ENCODE measurements around the gene ZNF343. TPM values are rescaled to one million over a fixed set of nuclear protein-coding genes. Genes with fewer than 3 reads are reported as not detected.

Gene ZNF343
- polyA plus RNA-seq (2013, experiment 1 of 2), result 1.4 TPM
- polyA plus RNA-seq (2013, experiment 2 of 2), result 1.2 TPM

DNA sequence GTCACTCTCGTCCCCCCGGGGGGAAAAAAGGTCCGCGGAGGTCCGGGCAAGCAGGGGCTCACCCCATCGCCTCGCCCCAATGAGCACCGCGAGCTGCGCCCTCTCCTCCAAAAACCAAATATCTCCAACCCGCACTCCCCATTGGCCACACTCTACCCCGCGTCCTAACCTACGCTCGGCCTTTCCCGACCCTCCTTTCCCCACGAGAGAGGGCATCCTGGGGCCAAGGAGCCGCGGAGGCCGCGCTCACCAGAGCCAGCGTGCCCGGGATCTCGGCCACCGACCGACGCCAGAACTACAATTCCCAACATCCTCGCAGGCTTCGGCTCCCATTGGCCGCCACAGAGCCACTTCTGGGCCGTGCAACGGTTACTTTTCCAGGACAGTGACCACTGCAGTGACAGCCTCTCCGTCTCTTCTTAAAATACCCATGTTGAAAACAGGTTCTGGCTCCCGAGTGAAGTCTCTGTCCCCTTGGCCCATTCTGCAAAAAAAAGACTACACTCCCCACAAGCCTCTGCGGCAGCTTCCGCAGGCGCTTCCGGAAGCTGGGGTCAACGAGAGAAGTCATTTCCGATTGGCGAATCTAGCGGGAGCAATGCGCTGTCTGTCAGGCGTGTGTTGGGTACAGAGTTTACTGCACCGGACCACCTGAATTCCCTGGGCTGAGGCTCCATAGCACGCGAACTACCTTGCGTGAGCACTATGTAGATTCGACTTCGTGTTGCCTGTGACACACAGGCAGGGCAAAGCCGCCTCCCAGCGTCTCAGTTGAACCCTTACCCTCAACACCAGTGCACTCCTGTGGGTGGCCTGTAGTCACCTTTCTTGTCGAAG is at the start of gene ZNF343:
Gene ZNF343, minus strand, starts transcription at position 285 of the 837 bp plus-strand sequence. CDS start 15,020 bp downstream, outside the sequence.
- no peak within 1 kb of the TSS for H3K4ac ChIP-seq (ENCODE audit: low read depth, low read length)
- H3K4me2 ChIP-seq (ENCODE audit: low read length), result peak within 1 kb of the TSS; percentile 99
- no peak within 1 kb of the TSS for H2BK120ac ChIP-seq (ENCODE audit: low read depth, low read length)
- H3K56ac ChIP-seq (ENCODE audit: low read length), result peak within 1 kb of the TSS; percentile 96
- no peaks in the 10 kb centered on the region for H3K36me3 ChIP-seq (ENCODE audit: control insufficient read depth, insufficient read depth, low read length)
- peaks cover 1% of the 10 kb centered on the region for H3K79me1 ChIP-seq (ENCODE audit: low read length)
- peak within 1 kb of the TSS; percentile 33 for H3K18ac ChIP-seq (ENCODE audit: low read length)
- H4K8ac ChIP-seq (ENCODE audit: low read depth, low read length), result no peak within 1 kb of the TSS
- peaks cover 8% of the 10 kb centered on the region for H3K4me1 ChIP-seq (ENCODE audit: control insufficient read depth, low read depth, low read length)
- peak within 1 kb of the TSS; percentile 88 for H2BK5ac ChIP-seq (ENCODE audit: low read length)
- H3K9ac ChIP-seq (ENCODE audit: low read length), result peak within 1 kb of the TSS; percentile 82
- H2AK5ac ChIP-seq (ENCODE audit: low read length), result no peak within 1 kb of the TSS
- H3K23ac ChIP-seq (ENCODE audit: low read length), result no peak within 1 kb of the TSS
- no CpG with 5 or more reads among the region's 53 CpGs for WGBS (ENCODE audit: extremely low coverage, insufficient coverage, low lambda C conversion rate)
- no peak within 1 kb of the TSS for H2BK15ac ChIP-seq (replicated peaks; ENCODE audit: low read depth)
- peaks cover 4% of the 10 kb centered on the region for H3K27me3 ChIP-seq (ENCODE audit: insufficient read depth, low read length, poor library complexity)
- H3K27ac ChIP-seq (ENCODE audit: low read depth, low read length), result no peak within 1 kb of the TSS
- DNase-seq, result peak; percentile 91
- H3K4me3 ChIP-seq (ENCODE audit: low read length), result peak within 1 kb of the TSS; percentile 67
- H3K79me2 ChIP-seq (ENCODE audit: control insufficient read depth, insufficient read depth, low read length), result no peaks in the 10 kb centered on the region
- peak within 1 kb of the TSS; percentile 99 for H4K5ac ChIP-seq (ENCODE audit: low read length)

GRCh38 chr20:2557873-2558580 is 49.3 kb upstream of the ZNF343 start:
- Histone ChIP-seq H3K56ac (ENCODE audit: low read length) (no peak overlapping the region), H3K4me1 (ENCODE audit: control insufficient read depth, low read depth, low read length) (no peaks in the 10 kb centered on the region), H3K4me2 (ENCODE audit: low read length) (peak overlapping the region; percentile 27), H3K79me2 (ENCODE audit: control insufficient read depth, insufficient read depth, low read length) (no peaks in the 10 kb centered on the region), H3K4ac (ENCODE audit: low read depth, low read length) (no peak overlapping the region), H4K5ac (ENCODE audit: low read length) (no peak overlapping the region), H2BK120ac (ENCODE audit: low read depth, low read length) (no peak overlapping the region), H3K18ac (ENCODE audit: low read length) (no peak overlapping the region), H2BK15ac (replicated peaks; ENCODE audit: low read depth) (no peak overlapping the region), H4K8ac (ENCODE audit: low read depth, low read length) (no peak overlapping the region), H3K27me3 (ENCODE audit: insufficient read depth, low read length, poor library complexity) (peaks cover 26% of the 10 kb centered on the region), H3K36me3 (ENCODE audit: control insufficient read depth, insufficient read depth, low read length) (no peaks in the 10 kb centered on the region), H2AK5ac (ENCODE audit: low read length) (no peak overlapping the region), H3K27ac (ENCODE audit: low read depth, low read length) (no peak overlapping the region), H3K9ac (ENCODE audit: low read length) (no peak overlapping the region), H3K23ac (ENCODE audit: low read length) (no peak overlapping the region), H2BK5ac (ENCODE audit: low read length) (no peak overlapping the region), H3K79me1 (ENCODE audit: low read length) (no peaks in the 10 kb centered on the region), H3K4me3 (ENCODE audit: low read length) (no peak overlapping the region)
- DNase-seq, result no peak
- no CpG with 5 or more reads among the region's 22 CpGs for WGBS (ENCODE audit: extremely low coverage, insufficient coverage, low lambda C conversion rate)

- H4K8ac ChIP-seq (ENCODE audit: low read depth, low read length), result no peak overlapping the region
- no peak overlapping the region for H3K4ac ChIP-seq (ENCODE audit: low read depth, low read length)
- no peak overlapping the region for H3K56ac ChIP-seq (ENCODE audit: low read length)
- no peak overlapping the region for H4K5ac ChIP-seq (ENCODE audit: low read length)
- no peaks in the 10 kb centered on the region for H3K27me3 ChIP-seq (ENCODE audit: insufficient read depth, low read length, poor library complexity)
- no peak overlapping the region for H2AK5ac ChIP-seq (ENCODE audit: low read length)
- H3K4me3 ChIP-seq (ENCODE audit: low read length), result no peak overlapping the region
- H2BK120ac ChIP-seq (ENCODE audit: low read depth, low read length), result no peak overlapping the region
- no peaks in the 10 kb centered on the region for H3K79me1 ChIP-seq (ENCODE audit: low read length)
- WGBS (ENCODE audit: extremely low coverage, insufficient coverage, low lambda C conversion rate), result 100% methylated on average over 2 of the region's 2 CpGs
- no peak overlapping the region for H2BK15ac ChIP-seq (replicated peaks; ENCODE audit: low read depth)
- H3K27ac ChIP-seq (ENCODE audit: low read depth, low read length), result no peak overlapping the region
- no peak overlapping the region for H3K23ac ChIP-seq (ENCODE audit: low read length)
- no peak overlapping the region for H3K18ac ChIP-seq (ENCODE audit: low read length)
- no peaks in the 10 kb centered on the region for H3K79me2 ChIP-seq (ENCODE audit: control insufficient read depth, insufficient read depth, low read length)
- no peak for DNase-seq
- no peaks in the 10 kb centered on the region for H3K36me3 ChIP-seq (ENCODE audit: control insufficient read depth, insufficient read depth, low read length)
- no peak overlapping the region for H2BK5ac ChIP-seq (ENCODE audit: low read length)
- H3K9ac ChIP-seq (ENCODE audit: low read length), result no peak overlapping the region
- H3K4me2 ChIP-seq (ENCODE audit: low read length), result no peak overlapping the region
- no peaks in the 10 kb centered on the region for H3K4me1 ChIP-seq (ENCODE audit: control insufficient read depth, low read depth, low read length)
Measured at GRCh38 chr20:2545594-2545993, 36.9 kb upstream of the ZNF343 start.

GRCh38 chr20:2544211-2544610 is 35.5 kb upstream of the ZNF343 start:
- WGBS (ENCODE audit: extremely low coverage, insufficient coverage, low lambda C conversion rate), result no CpG with 5 or more reads among the region's 1 CpG
- no peaks in the 10 kb centered on the region for H3K27me3 ChIP-seq (ENCODE audit: insufficient read depth, low read length, poor library complexity)
- no peak overlapping the region for H2BK120ac ChIP-seq (ENCODE audit: low read depth, low read length)
- H4K5ac ChIP-seq (ENCODE audit: low read length), result no peak overlapping the region
- H3K4me2 ChIP-seq (ENCODE audit: low read length), result no peak overlapping the region
- H2AK5ac ChIP-seq (ENCODE audit: low read length), result no peak overlapping the region
- DNase-seq, result no peak
- no peak overlapping the region for H3K27ac ChIP-seq (ENCODE audit: low read depth, low read length)
- no peak overlapping the region for H3K9ac ChIP-seq (ENCODE audit: low read length)
- H3K79me1 ChIP-seq (ENCODE audit: low read length), result no peaks in the 10 kb centered on the region
- no peaks in the 10 kb centered on the region for H3K4me1 ChIP-seq (ENCODE audit: control insufficient read depth, low read depth, low read length)
- no peak overlapping the region for H3K23ac ChIP-seq (ENCODE audit: low read length)
- no peaks in the 10 kb centered on the region for H3K36me3 ChIP-seq (ENCODE audit: control insufficient read depth, insufficient read depth, low read length)
- no peak overlapping the region for H2BK5ac ChIP-seq (ENCODE audit: low read length)
- no peaks in the 10 kb centered on the region for H3K79me2 ChIP-seq (ENCODE audit: control insufficient read depth, insufficient read depth, low read length)
- H4K8ac ChIP-seq (ENCODE audit: low read depth, low read length), result no peak overlapping the region
- H3K56ac ChIP-seq (ENCODE audit: low read length), result no peak overlapping the region
- no peak overlapping the region for H3K4me3 ChIP-seq (ENCODE audit: low read length)
- no peak overlapping the region for H3K18ac ChIP-seq (ENCODE audit: low read length)
- no peak overlapping the region for H3K4ac ChIP-seq (ENCODE audit: low read depth, low read length)
- H2BK15ac ChIP-seq (replicated peaks; ENCODE audit: low read depth), result no peak overlapping the region

GRCh38 chr20:2542361-2542760 is 33.6 kb upstream of the ZNF343 start:
- Histone ChIP-seq H3K18ac (ENCODE audit: low read length) (no peak overlapping the region), H2BK5ac (ENCODE audit: low read length) (no peak overlapping the region), H3K4me2 (ENCODE audit: low read length) (no peak overlapping the region), H3K79me1 (ENCODE audit: low read length) (no peaks in the 10 kb centered on the region), H3K23ac (ENCODE audit: low read length) (no peak overlapping the region), H3K4me3 (ENCODE audit: low read length) (no peak overlapping the region), H2BK120ac (ENCODE audit: low read depth, low read length) (no peak overlapping the region), H3K4ac (ENCODE audit: low read depth, low read length) (no peak overlapping the region), H3K27me3 (ENCODE audit: insufficient read depth, low read length, poor library complexity) (no peaks in the 10 kb centered on the region), H4K5ac (ENCODE audit: low read length) (no peak overlapping the region), H2BK15ac (replicated peaks; ENCODE audit: low read depth) (no peak overlapping the region), H3K56ac (ENCODE audit: low read length) (no peak overlapping the region), H2AK5ac (ENCODE audit: low read length) (no peak overlapping the region), H3K36me3 (ENCODE audit: control insufficient read depth, insufficient read depth, low read length) (no peaks in the 10 kb centered on the region), H4K8ac (ENCODE audit: low read depth, low read length) (no peak overlapping the region), H3K4me1 (ENCODE audit: control insufficient read depth, low read depth, low read length) (no peaks in the 10 kb centered on the region), H3K9ac (ENCODE audit: low read length) (no peak overlapping the region), H3K27ac (ENCODE audit: low read depth, low read length) (no peak overlapping the region), H3K79me2 (ENCODE audit: control insufficient read depth, insufficient read depth, low read length) (no peaks in the 10 kb centered on the region)
- WGBS (ENCODE audit: extremely low coverage, insufficient coverage, low lambda C conversion rate), result no CpG with 5 or more reads among the region's 4 CpGs
- no peak for DNase-seq
